Activated T-cell treated with anti-CD3 and anti-CD28 coated beads, Interleukin-2, amount 50 U/mL, for 4 hours (primary cell): ENCODE data around the gene CKAP5. TPM values are rescaled to one million over a fixed set of nuclear protein-coding genes. Genes with fewer than 3 reads are reported as not detected.

ENCODE experiments used
- ATAC-seq, 2 donors: fragments of 200-7000 bp; cut with Tn5 transposase; one replicate each; pipeline ENCODE4 v1.10.0; 2021
- DNase-seq: peaks from one replicate; pipeline ENCODE4 v3.0.0-alpha.2; 2020
- H3K27me3 Mint-ChIP-seq: one replicate; pipeline ENCODE4 v1.8.0; 2021; ENCODE audit warnings: low read depth, mixed read lengths
- H3K36me3 Mint-ChIP-seq: one replicate; pipeline ENCODE4 v1.8.0; 2022; ENCODE audit warnings: mixed read lengths; ENCODE audit not compliant: insufficient read depth
- H3K4me1 Mint-ChIP-seq: one replicate; pipeline ENCODE4 v1.8.0; 2021; ENCODE audit warnings: low read depth, mixed read lengths
- H3K4me3 Mint-ChIP-seq: one replicate; pipeline ENCODE4 v1.8.0; 2021; ENCODE audit warnings: mild to moderate bottlenecking, moderate library complexity, mixed read lengths
- H3K9me3 Mint-ChIP-seq: one replicate; pipeline ENCODE4 v1.8.0; 2021; ENCODE audit warnings: mixed read lengths
- total RNA-seq, 3 donors: library from RNA; stranded (reverse); gene quantifications; one replicate each; pipeline ENCODE4 v1.2.1, GENCODE V29; 2021

Gene CKAP5
- total RNA-seq, 3 donors from 2014 or later, result 62.9 to 71.8 (median 65.5) TPM

GRCh38 chr11:46766656-46767055, 79.4 kb downstream of the CKAP5 start:
- ATAC-seq (no peak), DNase-seq (no peak)
- H3K36me3 Mint-ChIP-seq, result peaks cover 36% of the 10 kb centered on the region
- no peaks in the 10 kb centered on the region for H3K4me1 Mint-ChIP-seq
- no peaks in the 10 kb centered on the region for H3K9me3 Mint-ChIP-seq
- no peaks in the 10 kb centered on the region for H3K27me3 Mint-ChIP-seq
- no peak overlapping the region for H3K4me3 Mint-ChIP-seq

- DNase-seq, result no peak
- Mint-ChIP-seq H3K9me3 (no peaks in the 10 kb centered on the region), H3K4me1 (no peaks in the 10 kb centered on the region), H3K4me3 (no peak overlapping the region), H3K27me3 (no peaks in the 10 kb centered on the region), H3K36me3 (peaks cover 44% of the 10 kb centered on the region)
- ATAC-seq, result no peak
Measured at GRCh38 chr11:46762248-46762647, 83.8 kb downstream of the CKAP5 start.

- H3K9me3 Mint-ChIP-seq, result no peaks in the 10 kb centered on the region
- H3K27me3 Mint-ChIP-seq, result no peaks in the 10 kb centered on the region
- ATAC-seq (no peak), DNase-seq (no peak)
- H3K4me1 Mint-ChIP-seq, result no peaks in the 10 kb centered on the region
- H3K4me3 Mint-ChIP-seq, result no peak overlapping the region
- peaks cover 46% of the 10 kb centered on the region for H3K36me3 Mint-ChIP-seq
Measured at GRCh38 chr11:46761807-46762206, 84.3 kb downstream of the CKAP5 start.

GRCh38 chr11:46760429-46761128, 85.5 kb downstream of the CKAP5 start:
- Mint-ChIP-seq H3K4me3 (no peak overlapping the region), H3K4me1 (no peaks in the 10 kb centered on the region), H3K27me3 (no peaks in the 10 kb centered on the region), H3K36me3 (peaks cover 46% of the 10 kb centered on the region), H3K9me3 (no peaks in the 10 kb centered on the region)
- ATAC-seq (no peak), DNase-seq (no peak)

GRCh38 chr11:46759196-46759595, 86.9 kb downstream of the CKAP5 start:
- DNase-seq (no peak), ATAC-seq (no peak)
- H3K27me3 Mint-ChIP-seq, result no peaks in the 10 kb centered on the region
- no peaks in the 10 kb centered on the region for H3K4me1 Mint-ChIP-seq
- no peaks in the 10 kb centered on the region for H3K9me3 Mint-ChIP-seq
- peaks cover 51% of the 10 kb centered on the region for H3K36me3 Mint-ChIP-seq
- no peak overlapping the region for H3K4me3 Mint-ChIP-seq

GRCh38 chr11:46755962-46756361, 90.1 kb downstream of the CKAP5 start:
- Mint-ChIP-seq H3K4me1 (no peaks in the 10 kb centered on the region), H3K9me3 (no peaks in the 10 kb centered on the region), H3K27me3 (no peaks in the 10 kb centered on the region), H3K4me3 (no peak overlapping the region), H3K36me3 (peaks cover 47% of the 10 kb centered on the region)
- ATAC-seq, result no peak
- no peak for DNase-seq

GRCh38 chr11:46747150-46747549, 98.9 kb downstream of the CKAP5 start:
- Mint-ChIP-seq H3K36me3 (peaks cover 50% of the 10 kb centered on the region), H3K4me1 (no peaks in the 10 kb centered on the region), H3K27me3 (no peaks in the 10 kb centered on the region), H3K9me3 (no peaks in the 10 kb centered on the region), H3K4me3 (no peak overlapping the region)
- DNase-seq (no peak), ATAC-seq (no peak)

GRCh38 chr11:46745995-46746394, 100.1 kb downstream of the CKAP5 start:
- Mint-ChIP-seq H3K9me3 (no peaks in the 10 kb centered on the region), H3K36me3 (peaks cover 55% of the 10 kb centered on the region), H3K27me3 (no peaks in the 10 kb centered on the region), H3K4me3 (no peak overlapping the region), H3K4me1 (no peaks in the 10 kb centered on the region)
- no peak for DNase-seq
- ATAC-seq, result no peak

- no peak for ATAC-seq
- Mint-ChIP-seq H3K4me3 (no peak overlapping the region), H3K27me3 (no peaks in the 10 kb centered on the region), H3K9me3 (no peaks in the 10 kb centered on the region), H3K4me1 (no peaks in the 10 kb centered on the region), H3K36me3 (peaks cover 52% of the 10 kb centered on the region)
- no peak for DNase-seq
Measured at GRCh38 chr11:46745328-46745727, 100.8 kb downstream of the CKAP5 start.

GRCh38 chr11:46743693-46744339, 102.3 kb downstream of the CKAP5 start:
- no peak for ATAC-seq
- Mint-ChIP-seq H3K36me3 (peaks cover 49% of the 10 kb centered on the region), H3K9me3 (no peaks in the 10 kb centered on the region), H3K4me3 (no peak overlapping the region), H3K27me3 (no peaks in the 10 kb centered on the region), H3K4me1 (no peaks in the 10 kb centered on the region)
- no peak for DNase-seq

GRCh38 chr11:46743043-46743442, 103.0 kb downstream of the CKAP5 start:
- no peak for ATAC-seq
- peaks cover 47% of the 10 kb centered on the region for H3K36me3 Mint-ChIP-seq

GRCh38 chr11:46741600-46742484, 104.2 kb downstream of the CKAP5 start:
- Mint-ChIP-seq H3K27me3 (no peaks in the 10 kb centered on the region), H3K4me1 (no peaks in the 10 kb centered on the region), H3K4me3 (no peak overlapping the region), H3K9me3 (no peaks in the 10 kb centered on the region), H3K36me3 (peaks cover 41% of the 10 kb centered on the region)
- DNase-seq (no peak), ATAC-seq (no peak)

More at GRCh38 chr11:46743043-46743442, 103.0 kb downstream of the CKAP5 start:
- Mint-ChIP-seq H3K9me3 (no peaks in the 10 kb centered on the region), H3K27me3 (no peaks in the 10 kb centered on the region), H3K4me3 (no peak overlapping the region), H3K4me1 (no peaks in the 10 kb centered on the region)
- no peak for DNase-seq

- DNase-seq (no peak), ATAC-seq (no peak)
- H3K27me3 Mint-ChIP-seq, result no peaks in the 10 kb centered on the region
- no peaks in the 10 kb centered on the region for H3K9me3 Mint-ChIP-seq
- H3K4me1 Mint-ChIP-seq, result no peaks in the 10 kb centered on the region
- H3K4me3 Mint-ChIP-seq, result no peak overlapping the region
- H3K36me3 Mint-ChIP-seq, result peaks cover 29% of the 10 kb centered on the region
Measured at GRCh38 chr11:46738887-46739286, 107.2 kb downstream of the CKAP5 start.

- H3K9me3 Mint-ChIP-seq, result no peaks in the 10 kb centered on the region
Measured at GRCh38 chr11:46737699-46738098, 108.4 kb downstream of the CKAP5 start.

More at GRCh38 chr11:46737699-46738098, 108.4 kb downstream of the CKAP5 start:
- Mint-ChIP-seq H3K27me3 (no peaks in the 10 kb centered on the region), H3K4me3 (no peak overlapping the region), H3K36me3 (peaks cover 18% of the 10 kb centered on the region), H3K4me1 (no peaks in the 10 kb centered on the region)
- no peak for ATAC-seq
- no peak for DNase-seq
